Dermis blood vessel endothelial cell (primary cell): Measurements from ENCODE around the gene MAPKAPK2. TPM values are rescaled to one million over a fixed set of nuclear protein-coding genes. Genes with fewer than 3 reads are reported as not detected.

ENCODE experiments used
- DNase-seq: peaks from one replicate; pipeline ENCODE4 v3.0.0; 2010
- total RNA-seq: library from RNA; depleted of rRNA; stranded (reverse); fragments of >200 nt; gene quantifications from 2 replicates; pipeline ENCODE4 v1.2.3, GENCODE V29; 2014

Gene MAPKAPK2
- total RNA-seq, 1 donor from 2014 or later, result 33.7 TPM

GRCh38 chr1:206779638-206780037 lies 94.9 kb downstream of the MAPKAPK2 start:
- no peak for DNase-seq

- no peak for DNase-seq
Measured at GRCh38 chr1:206782448-206782847, 97.7 kb downstream of the MAPKAPK2 start.

DNA sequence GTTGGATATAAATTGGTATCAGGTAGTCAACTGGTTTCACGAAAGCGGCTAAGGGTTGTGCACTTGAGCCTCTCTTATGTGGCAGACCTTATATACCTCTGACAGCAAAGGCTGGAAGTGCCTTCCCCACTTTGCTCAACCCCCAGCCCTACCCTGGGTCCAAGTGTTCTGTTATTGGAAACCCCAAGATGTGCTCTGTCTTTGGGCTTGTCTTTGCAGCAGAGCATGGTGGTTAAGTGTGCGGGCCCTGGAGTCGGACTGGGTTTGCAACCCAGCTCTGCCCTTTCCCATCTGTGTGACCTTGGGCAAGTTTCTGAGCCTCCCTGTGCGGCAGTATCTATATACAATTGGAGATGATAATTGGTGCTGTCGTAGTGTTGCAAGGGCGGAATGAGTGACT lies 98.8 kb downstream of the MAPKAPK2 start:
- no peak for DNase-seq

Other genes starting within 250 kb of the MAPKAPK2 start
- gene IKBKE, start 214.4 kb upstream of the MAPKAPK2 start, total RNA-seq, result 23.3 and 33.9 TPM in 2 replicates
- gene RASSF5, start 177.4 kb upstream of the MAPKAPK2 start, total RNA-seq, result 0.33 and 0.51 TPM in 2 replicates
- gene EIF2D, start 72.4 kb upstream of the MAPKAPK2 start, total RNA-seq, result 66.1 and 69.9 TPM in 2 replicates
- 11.4 and 12.6 TPM in 2 replicates for gene DYRK3, start 49.4 kb upstream of the MAPKAPK2 start, total RNA-seq
- not detected in 2 replicates for gene IL19, start 85.9 kb downstream of the MAPKAPK2 start, total RNA-seq
- gene IL10, start 87.6 kb downstream of the MAPKAPK2 start, total RNA-seq, result not detected in 2 replicates
- gene IL20, start 180.7 kb downstream of the MAPKAPK2 start, total RNA-seq, result not detected in 2 replicates
- gene IL24, start 212.5 kb downstream of the MAPKAPK2 start, total RNA-seq, result not detected in 2 replicates
- 0.17 TPM in 1 of 2 replicates, not detected in the other for gene FCMR, start 237.0 kb downstream of the MAPKAPK2 start, total RNA-seq